SK-N-SH treated with all-trans-retinoic acid at 6 μM for 48 hours (cell line): ENCODE data around the gene PSMC3.

ENCODE experiments used
- ATAC-seq: fragments of 200-7000 bp; cut with Tn5 transposase; 3 replicates; pipeline ENCODE4 v1.9.1; 2020; ENCODE audit warnings: mild to moderate bottlenecking, moderate library complexity
- ARNTL ChIP-seq: fragments of 450-650 bp; formaldehyde crosslinking; IDR thresholded peaks from 2 replicates; pipeline ENCODE4 v1.5.0; 2020; ENCODE audit warnings: low read depth, mild to moderate bottlenecking, moderate library complexity, borderline replicate concordance
- CREB5 ChIP-seq: fragments of 250-450 bp; sonication (Bioruptor Pico); IDR thresholded peaks from 2 replicates; pipeline ENCODE4 v1.5.1; 2020; ENCODE audit warnings: low read depth, mild to moderate bottlenecking, moderate library complexity
- CSDC2 ChIP-seq: fragments of 250-450 bp; sonication (Bioruptor Pico); IDR thresholded peaks from 2 replicates; pipeline ENCODE4 v1.5.0; 2020; ENCODE audit warnings: mild to moderate bottlenecking, moderate library complexity
- CSRNP3 ChIP-seq: fragments of 250-450 bp; sonication (Bioruptor Pico); IDR thresholded peaks from 2 replicates; pipeline ENCODE4 v1.5.1; 2021; ENCODE audit warnings: mild to moderate bottlenecking, moderate library complexity
- ESRRG ChIP-seq: fragments of 250-450 bp; sonication (Bioruptor Pico); IDR thresholded peaks from 2 replicates; pipeline ENCODE4 v1.6.1; 2021; ENCODE audit warnings: mild to moderate bottlenecking
- GLIS3 ChIP-seq: fragments of 250-450 bp; sonication (Bioruptor Pico); IDR thresholded peaks from 2 replicates; pipeline ENCODE4 v1.5.0; 2020; ENCODE audit warnings: mild to moderate bottlenecking, moderate library complexity
- ISL1 ChIP-seq: fragments of 250-450 bp; sonication (Bioruptor Pico); IDR thresholded peaks from 2 replicates; pipeline ENCODE4 v2.1.2; 2022; ENCODE audit warnings: mild to moderate bottlenecking, moderate library complexity
- OSR1 ChIP-seq: fragments of 250-450 bp; sonication (Bioruptor Pico); IDR thresholded peaks from 2 replicates; pipeline ENCODE4 v1.8.0; 2022; ENCODE audit warnings: moderate library complexity, mild to moderate bottlenecking, inconsistent platforms
- PATZ1 ChIP-seq: fragments of 250-450 bp; sonication (Bioruptor Pico); IDR thresholded peaks from 2 replicates; pipeline ENCODE4 v1.8.0; 2020; ENCODE audit warnings: mild to moderate bottlenecking, moderate library complexity, borderline replicate concordance
- POU6F1 ChIP-seq: fragments of 250-450 bp; sonication (Bioruptor Pico); IDR thresholded peaks from 2 replicates; pipeline ENCODE4 v1.8.0; 2021; ENCODE audit warnings: low read depth, mild to moderate bottlenecking, moderate library complexity, borderline replicate concordance
- PPARA ChIP-seq: fragments of 250-450 bp; sonication (Bioruptor Pico); IDR thresholded peaks from 2 replicates; pipeline ENCODE4 v1.5.0; 2020; ENCODE audit warnings: mild to moderate bottlenecking, borderline replicate concordance
- RARB ChIP-seq: fragments of 250-450 bp; sonication (Bioruptor Pico); IDR thresholded peaks from 2 replicates; pipeline ENCODE4 v1.8.0; 2021; ENCODE audit warnings: mild to moderate bottlenecking, moderate library complexity
- SNAI2 ChIP-seq: fragments of 250-450 bp; sonication (Bioruptor Pico); IDR thresholded peaks from 2 replicates; pipeline ENCODE4 v1.5.0; 2020; ENCODE audit warnings: mild to moderate bottlenecking, moderate library complexity
- TCF4 ChIP-seq: fragments of 250-450 bp; sonication (Bioruptor Pico); IDR thresholded peaks from 2 replicates; pipeline ENCODE4 v1.8.0; 2021; ENCODE audit warnings: mild to moderate bottlenecking, moderate library complexity, borderline replicate concordance
- TOX ChIP-seq: fragments of 250-450 bp; sonication (Bioruptor Pico); IDR thresholded peaks from 2 replicates; pipeline ENCODE4 v1.8.0; 2021; ENCODE audit warnings: mild to moderate bottlenecking, moderate library complexity, borderline replicate concordance
- TSHZ2 ChIP-seq: fragments of 250-450 bp; sonication (Bioruptor Pico); IDR thresholded peaks from 2 replicates; pipeline ENCODE4 v1.5.0; 2020; ENCODE audit warnings: mild to moderate bottlenecking, moderate library complexity
- ZC3H10 ChIP-seq: fragments of 250-450 bp; sonication (Bioruptor Pico); IDR thresholded peaks from 2 replicates; pipeline ENCODE4 v1.5.1; 2021; ENCODE audit warnings: mild to moderate bottlenecking, moderate library complexity
- ZFP3 ChIP-seq: fragments of 250-450 bp; sonication (Bioruptor Pico); IDR thresholded peaks from 2 replicates; pipeline ENCODE4 v1.5.0; 2020; ENCODE audit warnings: mild to moderate bottlenecking, moderate library complexity
- ZNF565 ChIP-seq: fragments of 450-650 bp; formaldehyde crosslinking; conservative IDR thresholded peaks from 2 replicates; pipeline ENCODE4 v1.5.0; 2020; ENCODE audit warnings: low read depth, mild to moderate bottlenecking, moderate library complexity
- ZNF70 ChIP-seq: fragments of 450-650 bp; formaldehyde crosslinking; IDR thresholded peaks from 2 replicates; pipeline ENCODE4 v1.5.0; 2020; ENCODE audit warnings: mild to moderate bottlenecking, moderate library complexity
- ZNF8 ChIP-seq: fragments of 450-650 bp; formaldehyde crosslinking; IDR thresholded peaks from 2 replicates; pipeline ENCODE4 v1.5.0; 2020; ENCODE audit warnings: mild to moderate bottlenecking, moderate library complexity

The PSMC3 gene

GRCh38 chr11:47415091-47415854, 11.0 kb downstream of the PSMC3 start:
- ATAC-seq, result no peak; the same call in 2 of the 3 replicates
- TF ChIP-seq TCF4 (CRISPR knock-in tag), result no peak
- TF ChIP-seq ESRRG (CRISPR knock-in tag), result no peak
- TF ChIP-seq GLIS3 (CRISPR knock-in tag), result no peak
- no peak for TF ChIP-seq ISL1 (CRISPR knock-in tag)
- TF ChIP-seq ZC3H10 (CRISPR knock-in tag), result no peak
- TF ChIP-seq CSDC2 (CRISPR knock-in tag), result no peak
- TF ChIP-seq ARNTL (CRISPR knock-in tag), result no peak
- TF ChIP-seq ZFP3 (CRISPR knock-in tag), result no peak

GRCh38 chr11:47414685-47415070, 11.6 kb downstream of the PSMC3 start:
- TF ChIP-seq PATZ1 (no peak), SNAI2 (CRISPR knock-in tag) (no peak), ZNF8 (CRISPR knock-in tag) (no peak), ZNF70 (CRISPR knock-in tag) (no peak), CSRNP3 (CRISPR knock-in tag) (no peak), ZC3H10 (CRISPR knock-in tag) (no peak), RARB (CRISPR knock-in tag) (no peak), OSR1 (no peak), PPARA (CRISPR knock-in tag) (no peak), POU6F1 (CRISPR knock-in tag) (no peak), ZFP3 (CRISPR knock-in tag) (no peak), ARNTL (CRISPR knock-in tag) (no peak), GLIS3 (CRISPR knock-in tag) (no peak), TSHZ2 (CRISPR knock-in tag) (no peak), TOX (CRISPR knock-in tag) (no peak)

GRCh38 chr11:47413908-47414684, 12.1 kb downstream of the PSMC3 start:
- ATAC-seq, result no peak
- no peak for TF ChIP-seq SNAI2 (CRISPR knock-in tag)
- no peak for TF ChIP-seq RARB (CRISPR knock-in tag)
- no peak for TF ChIP-seq PATZ1
- no peak for TF ChIP-seq ESRRG (CRISPR knock-in tag)
- no peak for TF ChIP-seq CREB5 (CRISPR knock-in tag)
- TF ChIP-seq ZC3H10 (CRISPR knock-in tag), result no peak
- TF ChIP-seq ARNTL (CRISPR knock-in tag), result no peak
- no peak for TF ChIP-seq ZNF565 (CRISPR knock-in tag)
- no peak for TF ChIP-seq TSHZ2 (CRISPR knock-in tag)
- TF ChIP-seq ZFP3 (CRISPR knock-in tag), result no peak
- TF ChIP-seq TOX (CRISPR knock-in tag), result no peak
- TF ChIP-seq ISL1 (CRISPR knock-in tag), result no peak

More at GRCh38 chr11:47414685-47415070, 11.6 kb downstream of the PSMC3 start:
- no peak for ATAC-seq
